Measurements from ENCODE around the gene MGAT1.

- TF ChIP-seq POLR2AphosphoS5 (IDR thresholded peaks at IDR 0.05; ENCODE audit: borderline replicate concordance, low read depth, low read length) (no peak), EZH2 (IDR thresholded peaks at IDR 0.05) (no peak), FOXP2 (optimal IDR thresholded peaks at IDR 0.05; ENCODE audit: control extremely low read depth, extremely low read length, insufficient read depth) (no peak)
Measured at GRCh38 chr5:180847026-180847425, 44.4 kb upstream of the MGAT1 start.

All from SK-N-MC (cell line).